Loucy (cell line): ENCODE measurements around the gene CACNA1B.

Source experiments
- H2AFZ ChIP-seq: fragments of 200-600 bp; sonication (generic); 2 replicates; pipeline ENCODE4 v1.6.0; 2016; ENCODE audit warnings: antibody characterized with exemption, mild to moderate bottlenecking, low read length, moderate library complexity
- H3F3A ChIP-seq: fragments of 200-600 bp; 2 replicates; pipeline ENCODE4 v1.6.0; 2016; ENCODE audit warnings: antibody characterized with exemption, low read depth, mild to moderate bottlenecking
- H3K27me3 ChIP-seq: fragments of 200-600 bp; sonication (generic); 2 replicates; pipeline ENCODE4 v1.6.1; 2014; ENCODE audit warnings: low read length, mild to moderate bottlenecking; ENCODE audit not compliant: insufficient read depth, poor library complexity, severe bottlenecking
- H3K36me3 ChIP-seq: fragments of 200-600 bp; sonication (generic); 2 replicates; pipeline ENCODE4 v1.6.1; 2016; ENCODE audit warnings: low read length; ENCODE audit not compliant: insufficient read depth
- H3K4me1 ChIP-seq: fragments of 200-600 bp; sonication (generic); 2 replicates; pipeline ENCODE4 v1.5.1; 2014; ENCODE audit warnings: low read length, mild to moderate bottlenecking; ENCODE audit not compliant: insufficient read depth, poor library complexity, severe bottlenecking
- H3K4me2 ChIP-seq: fragments of 200-600 bp; sonication (generic); 2 replicates; pipeline ENCODE4 v1.6.0; 2014; ENCODE audit warnings: antibody characterized with exemption, low read length, low read depth, mild to moderate bottlenecking; ENCODE audit not compliant: poor library complexity, severe bottlenecking
- H3K4me3 ChIP-seq: fragments of 200-600 bp; sonication (generic); 2 replicates; pipeline ENCODE4 v1.5.1; 2014; ENCODE audit warnings: low read length, mild to moderate bottlenecking, mixed read lengths; ENCODE audit not compliant: poor library complexity, severe bottlenecking
- H3K79me2 ChIP-seq: fragments of 200-600 bp; sonication (generic); 2 replicates; pipeline ENCODE4 v1.6.1; 2014; ENCODE audit warnings: low read length; ENCODE audit not compliant: insufficient read depth
- H3K9ac ChIP-seq: fragments of 200-600 bp; sonication (generic); 2 replicates; pipeline ENCODE4 v1.6.0; 2014; ENCODE audit warnings: mild to moderate bottlenecking, low read depth, low read length, moderate library complexity; ENCODE audit not compliant: poor library complexity, severe bottlenecking
- H3K9me2 ChIP-seq: fragments of 200-600 bp; sonication (generic); replicated peaks from 2 replicates; pipeline ENCODE4 v1.6.1; 2016; ENCODE audit warnings: low read depth, low read length, mixed read lengths
- H3K9me3 ChIP-seq: fragments of 200-600 bp; sonication (generic); 2 replicates; pipeline ENCODE4 v1.6.1; 2014; ENCODE audit warnings: mild to moderate bottlenecking, antibody characterized with exemption, low read length, low read depth; ENCODE audit not compliant: insufficient read depth
- H4K20me1 ChIP-seq: fragments of 200-600 bp; sonication (generic); 2 replicates; pipeline ENCODE4 v1.6.0; 2014; ENCODE audit warnings: antibody characterized with exemption, low read length, mild to moderate bottlenecking; ENCODE audit not compliant: insufficient read depth, poor library complexity, severe bottlenecking
- EZH2phosphoT487 ChIP-seq: fragments of 200-600 bp; IDR thresholded peaks from 2 replicates; pipeline ENCODE4 v1.6.1; 2018; ENCODE audit warnings: antibody characterized with exemption, mild to moderate bottlenecking, moderate library complexity, borderline replicate concordance
- TF ChIP-seq, protein P1 (sequence below): fragments of 200-600 bp; sonication (generic); conservative IDR thresholded peaks from 2 replicates; pipeline ENCODE4 v1.5.1; 2014; ENCODE audit warnings: mild to moderate bottlenecking, antibody characterized with exemption, low read length

The CACNA1B gene

DNA sequence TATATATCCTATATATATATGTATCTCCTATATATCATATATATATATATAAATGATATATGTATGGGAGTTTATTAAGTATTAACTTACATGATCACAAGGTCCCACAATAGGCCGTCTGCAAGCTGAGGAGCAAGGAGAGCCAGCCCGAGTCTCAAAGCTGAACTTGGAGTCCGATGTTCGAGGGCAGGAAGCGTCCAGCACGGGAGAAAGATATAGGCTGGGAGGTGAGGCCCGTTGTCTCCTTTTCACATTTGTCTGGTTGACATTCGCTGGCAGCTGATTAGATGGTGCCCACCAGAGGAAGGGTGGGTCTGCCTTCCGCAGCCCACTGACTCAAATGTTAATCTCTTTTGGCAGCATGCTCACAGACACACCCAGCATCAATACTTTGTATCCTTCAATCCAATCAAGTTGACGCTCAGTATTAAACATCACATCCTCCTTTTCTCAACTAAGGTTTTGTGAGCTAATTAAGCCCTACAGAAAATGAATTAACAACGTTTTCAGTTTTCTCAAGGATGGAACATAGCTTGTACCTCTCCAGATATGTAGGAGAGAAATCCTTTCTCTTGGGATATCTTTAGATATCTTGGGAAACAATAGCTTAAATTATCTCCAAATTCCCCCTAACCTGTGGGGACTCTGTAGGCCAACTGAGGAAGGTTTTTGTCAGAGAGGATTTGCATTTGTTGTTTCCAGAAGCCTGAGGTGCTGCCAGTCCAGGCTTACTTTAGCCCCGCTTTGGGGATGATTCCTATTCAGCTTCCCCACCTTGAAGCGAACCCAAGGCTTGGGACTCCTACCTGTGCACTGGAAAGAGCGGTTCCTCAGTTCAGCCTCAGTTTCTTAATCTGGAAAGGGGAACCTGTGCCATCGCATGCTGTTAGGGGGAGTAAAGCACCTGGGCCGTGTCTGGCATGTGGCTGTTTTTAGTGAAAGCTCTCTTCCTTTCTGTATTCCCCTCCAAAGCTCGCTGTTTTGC lies 163.2 kb downstream of the CACNA1B start:
- H3K36me3 ChIP-seq = no peaks in the 10 kb centered on the region

DNA sequence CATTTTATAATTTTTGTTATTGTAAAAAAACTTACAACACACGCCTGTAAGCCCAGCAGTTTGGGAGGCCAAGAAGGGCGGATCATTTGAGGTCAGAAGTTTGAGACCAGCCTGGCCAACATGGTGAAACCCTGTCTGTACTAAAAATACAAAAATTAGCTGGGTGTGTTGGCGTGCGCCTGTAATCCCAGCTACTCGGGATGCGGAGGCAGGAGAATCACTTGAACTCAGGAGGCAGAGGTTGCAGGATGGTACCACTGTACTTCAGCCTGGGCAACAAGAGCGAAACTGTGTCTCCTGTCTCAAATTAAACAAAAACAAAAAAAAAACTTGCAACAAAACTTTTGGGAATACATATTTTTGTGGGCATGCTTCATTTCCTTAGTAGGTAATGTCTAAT lies 164.6 kb downstream of the CACNA1B start:
- H3K79me2 ChIP-seq = no peaks in the 10 kb centered on the region
- no peaks in the 10 kb centered on the region for H3F3A ChIP-seq
- peaks cover 31% of the 10 kb centered on the region; the same call in 1 of the 2 replicates for H3K9me3 ChIP-seq
- H3K27me3 ChIP-seq = no peaks in the 10 kb centered on the region
- H3K9ac ChIP-seq = no peak overlapping the region
- no peaks in the 10 kb centered on the region for H3K4me1 ChIP-seq
- no peaks in the 10 kb centered on the region for H3K9me2 ChIP-seq
- H2AFZ ChIP-seq = no peak overlapping the region
- no peaks in the 10 kb centered on the region for H3K36me3 ChIP-seq
- no peak overlapping the region for H3K4me3 ChIP-seq
- no peaks in the 10 kb centered on the region for H4K20me1 ChIP-seq
- H3K4me2 ChIP-seq = no peak overlapping the region
- TF ChIP-seq, protein P1, sequence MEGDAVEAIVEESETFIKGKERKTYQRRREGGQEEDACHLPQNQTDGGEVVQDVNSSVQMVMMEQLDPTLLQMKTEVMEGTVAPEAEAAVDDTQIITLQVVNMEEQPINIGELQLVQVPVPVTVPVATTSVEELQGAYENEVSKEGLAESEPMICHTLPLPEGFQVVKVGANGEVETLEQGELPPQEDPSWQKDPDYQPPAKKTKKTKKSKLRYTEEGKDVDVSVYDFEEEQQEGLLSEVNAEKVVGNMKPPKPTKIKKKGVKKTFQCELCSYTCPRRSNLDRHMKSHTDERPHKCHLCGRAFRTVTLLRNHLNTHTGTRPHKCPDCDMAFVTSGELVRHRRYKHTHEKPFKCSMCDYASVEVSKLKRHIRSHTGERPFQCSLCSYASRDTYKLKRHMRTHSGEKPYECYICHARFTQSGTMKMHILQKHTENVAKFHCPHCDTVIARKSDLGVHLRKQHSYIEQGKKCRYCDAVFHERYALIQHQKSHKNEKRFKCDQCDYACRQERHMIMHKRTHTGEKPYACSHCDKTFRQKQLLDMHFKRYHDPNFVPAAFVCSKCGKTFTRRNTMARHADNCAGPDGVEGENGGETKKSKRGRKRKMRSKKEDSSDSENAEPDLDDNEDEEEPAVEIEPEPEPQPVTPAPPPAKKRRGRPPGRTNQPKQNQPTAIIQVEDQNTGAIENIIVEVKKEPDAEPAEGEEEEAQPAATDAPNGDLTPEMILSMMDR = no peak
- TF ChIP-seq EZH2phosphoT487 = no peak

More for the DNA sequence above, 163.2 kb downstream of the CACNA1B start:
- no peaks in the 10 kb centered on the region for H3K79me2 ChIP-seq
- no peak for TF ChIP-seq EZH2phosphoT487
- TF ChIP-seq, protein P1 = no peak
- H3K4me1 ChIP-seq = no peaks in the 10 kb centered on the region
- H3K9me3 ChIP-seq = peaks cover 37% of the 10 kb centered on the region; the same call in 1 of the 2 replicates
- H3F3A ChIP-seq = no peaks in the 10 kb centered on the region
- no peaks in the 10 kb centered on the region for H4K20me1 ChIP-seq
- H3K4me3 ChIP-seq = no peak overlapping the region
- no peak overlapping the region for H3K4me2 ChIP-seq
- H2AFZ ChIP-seq = no peak overlapping the region
- H3K9me2 ChIP-seq = no peaks in the 10 kb centered on the region
- H3K27me3 ChIP-seq = no peaks in the 10 kb centered on the region
- H3K9ac ChIP-seq = no peak overlapping the region

DNA sequence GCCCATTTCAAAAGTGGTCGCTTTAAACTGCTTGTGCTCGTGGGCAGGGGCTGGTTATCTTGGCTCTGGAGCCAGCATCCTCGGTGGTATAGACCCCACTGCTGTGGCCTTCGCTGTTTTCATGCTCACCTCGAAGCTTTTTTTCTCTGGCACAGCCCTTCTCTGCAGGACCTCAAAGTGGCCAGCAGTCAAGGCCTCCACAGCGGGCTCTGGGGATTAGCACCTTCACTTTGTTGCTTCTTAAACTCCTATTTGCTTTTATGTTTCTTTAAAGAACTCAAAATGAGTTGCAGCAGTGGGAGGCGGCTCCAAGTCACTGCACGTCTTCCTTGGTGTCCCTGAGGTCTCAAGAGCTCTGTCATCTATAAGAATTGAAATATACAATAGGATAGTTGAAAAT lies 165.1 kb downstream of the CACNA1B start:
- Histone ChIP-seq H3K4me2 (no peak overlapping the region), H3K9me2 (no peaks in the 10 kb centered on the region), H2AFZ (no peak overlapping the region), H3K9me3 (peaks cover 35% of the 10 kb centered on the region; the same call in 1 of the 2 replicates), H4K20me1 (no peaks in the 10 kb centered on the region), H3K4me1 (no peaks in the 10 kb centered on the region), H3K79me2 (no peaks in the 10 kb centered on the region), H3F3A (no peaks in the 10 kb centered on the region), H3K4me3 (no peak overlapping the region), H3K27me3 (no peaks in the 10 kb centered on the region), H3K9ac (no peak overlapping the region), H3K36me3 (no peaks in the 10 kb centered on the region)
- no peak for TF ChIP-seq EZH2phosphoT487
- TF ChIP-seq, protein P1 = no peak
